ENCODE measurements around the gene TLX3. TPM values are rescaled to one million over a fixed set of nuclear protein-coding genes. Genes with fewer than 3 reads are reported as not detected.
"Not testable (repeated sequence)": the region's sequence is repeated elsewhere in the genome, so short reads cannot be mapped to it uniquely, and the experiment has no call there.

Gene TLX3
- polyA plus RNA-seq, 4 donors: 0.04 TPM; not detected in 3

DNA sequence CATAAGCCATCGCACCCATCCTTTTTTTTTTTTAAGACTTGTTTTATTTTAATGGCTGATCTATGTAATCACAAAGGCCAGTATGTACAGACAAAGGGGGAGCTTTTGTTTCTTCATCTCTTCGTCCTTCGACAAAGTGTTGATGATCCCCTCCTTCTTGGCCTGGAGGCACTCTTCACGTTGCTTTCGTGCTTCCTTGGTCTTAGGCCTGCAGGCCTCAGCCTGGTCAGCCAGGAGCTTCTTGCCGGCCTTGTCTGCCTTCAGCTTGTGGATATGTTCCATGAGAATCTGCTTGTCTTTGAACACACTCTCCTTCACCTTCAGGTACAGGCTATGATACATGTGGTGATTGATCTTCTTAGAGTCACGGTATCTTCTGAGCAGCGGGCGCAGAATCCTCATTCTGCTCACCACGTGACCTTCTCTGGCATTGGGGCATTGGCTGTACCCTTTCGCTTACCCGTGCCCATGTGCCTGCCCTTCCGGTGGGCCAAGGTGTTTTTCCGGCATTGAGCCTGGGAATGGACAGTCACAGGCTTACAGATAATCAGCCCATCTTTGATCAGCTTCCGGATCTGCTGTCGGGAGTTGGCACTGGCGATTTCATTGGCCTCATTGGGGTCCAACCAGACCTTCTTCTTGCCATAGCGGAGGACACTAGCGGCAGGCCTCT lies 36.0 kb downstream of the TLX3 start:
- Histone ChIP-seq H3K27me3 (ENCODE audit: control insufficient read depth in 3 of 3, insufficient read depth in 3 of 3, low read length in 3 of 3) (no peaks in the 10 kb centered on the region), H3K4me3 (ENCODE audit: low read depth in 1 of 3, low read length in 3 of 3) (no peak overlapping the region), H3K4me1 (ENCODE audit: control insufficient read depth in 3 of 3, insufficient read depth in 2 of 3, low read depth in 1 of 3, low read length in 2 of 3) (no peaks in the 10 kb centered on the region), H3K9me3 (ENCODE audit: control insufficient read depth in 2 of 2, insufficient read depth in 1 of 2, low read depth in 1 of 2, low read length in 1 of 2) (no peaks in the 10 kb centered on the region), H3K36me3 (ENCODE audit: control insufficient read depth in 3 of 3, insufficient read depth in 2 of 3, low read depth in 1 of 3, low read length in 3 of 3) (no peaks in the 10 kb centered on the region), H3K27ac (ENCODE audit: low read depth in 1 of 3, low read length in 2 of 3) (no peak overlapping the region)
- no peak for DNase-seq
- no peak for FAIRE-seq
- 92 to 95% (median 94%) methylated on average over 19 of the region's 19 CpGs for WGBS, 3 donors

- FAIRE-seq (no peak), DNase-seq (no peak)
- H3K36me3 ChIP-seq (ENCODE audit: control insufficient read depth in 3 of 3, insufficient read depth in 2 of 3, low read depth in 1 of 3, low read length in 3 of 3): no peaks in the 10 kb centered on the region
- WGBS, 3 donors: 83 to 84% (median 83%) methylated on average over 7 of the region's 7 CpGs
- no peak overlapping the region for H3K4me3 ChIP-seq (ENCODE audit: low read depth in 1 of 3, low read length in 3 of 3)
- H3K27me3 ChIP-seq (ENCODE audit: control insufficient read depth in 3 of 3, insufficient read depth in 3 of 3, low read length in 3 of 3): no peaks in the 10 kb centered on the region
- H3K9me3 ChIP-seq (ENCODE audit: control insufficient read depth in 2 of 2, insufficient read depth in 1 of 2, low read depth in 1 of 2, low read length in 1 of 2): no peaks in the 10 kb centered on the region
- no peaks in the 10 kb centered on the region for H3K4me1 ChIP-seq (ENCODE audit: control insufficient read depth in 3 of 3, insufficient read depth in 2 of 3, low read depth in 1 of 3, low read length in 2 of 3)
- no peak overlapping the region for H3K27ac ChIP-seq (ENCODE audit: low read depth in 1 of 3, low read length in 2 of 3)
These were observed 42.6 kb downstream of the TLX3 start for GRCh38 chr5:171351536-171352073.

- no peak for FAIRE-seq
- no peak overlapping the region for H3K4me3 ChIP-seq (ENCODE audit: low read depth in 1 of 3, low read length in 3 of 3)
These were observed 46.3 kb downstream of the TLX3 start for GRCh38 chr5:171355302-171355724.

DNA sequence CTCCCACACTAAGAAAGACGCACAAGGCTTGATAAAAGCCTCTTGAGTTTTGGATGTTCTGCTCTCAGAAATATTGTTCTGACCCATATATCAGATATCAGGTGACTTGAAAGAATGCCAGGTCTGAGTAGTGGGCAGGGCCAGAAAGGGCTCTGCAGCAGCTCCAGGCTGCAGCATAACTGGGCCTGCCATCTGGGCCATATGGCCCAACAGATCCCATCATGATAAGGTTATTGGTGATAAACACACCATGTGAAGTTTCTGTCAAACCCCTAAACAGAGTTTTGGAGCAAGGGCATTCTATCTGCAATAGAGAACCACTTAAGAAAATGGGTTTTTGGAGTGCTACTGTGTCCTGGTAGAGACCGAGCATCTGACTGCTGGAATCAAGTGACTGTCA lies 48.8 kb downstream of the TLX3 start:
- Histone ChIP-seq H3K36me3 (ENCODE audit: control insufficient read depth in 3 of 3, insufficient read depth in 2 of 3, low read depth in 1 of 3, low read length in 3 of 3) (no peaks in the 10 kb centered on the region), H3K4me3 (ENCODE audit: low read depth in 1 of 3, low read length in 3 of 3) (no peak overlapping the region), H3K9me3 (ENCODE audit: control insufficient read depth in 2 of 2, insufficient read depth in 1 of 2, low read depth in 1 of 2, low read length in 1 of 2) (no peaks in the 10 kb centered on the region), H3K27ac (ENCODE audit: low read depth in 1 of 3, low read length in 2 of 3) (no peak overlapping the region), H3K27me3 (ENCODE audit: control insufficient read depth in 3 of 3, insufficient read depth in 3 of 3, low read length in 3 of 3) (no peaks in the 10 kb centered on the region), H3K4me1 (ENCODE audit: control insufficient read depth in 3 of 3, insufficient read depth in 2 of 3, low read depth in 1 of 3, low read length in 2 of 3) (no peaks in the 10 kb centered on the region)
- FAIRE-seq: no peak
- 95 to 98% (median 97%) methylated on average over 2 of the region's 2 CpGs for WGBS, 3 donors
- no peak for DNase-seq

More at GRCh38 chr5:171355302-171355724, 46.3 kb downstream of the TLX3 start:
- Histone ChIP-seq H3K4me1 (ENCODE audit: control insufficient read depth in 3 of 3, insufficient read depth in 2 of 3, low read depth in 1 of 3, low read length in 2 of 3) (no peaks in the 10 kb centered on the region), H3K9me3 (ENCODE audit: control insufficient read depth in 2 of 2, insufficient read depth in 1 of 2, low read depth in 1 of 2, low read length in 1 of 2) (no peaks in the 10 kb centered on the region), H3K27ac (ENCODE audit: low read depth in 1 of 3, low read length in 2 of 3) (no peak overlapping the region), H3K27me3 (ENCODE audit: control insufficient read depth in 3 of 3, insufficient read depth in 3 of 3, low read length in 3 of 3) (no peaks in the 10 kb centered on the region), H3K36me3 (ENCODE audit: control insufficient read depth in 3 of 3, insufficient read depth in 2 of 3, low read depth in 1 of 3, low read length in 3 of 3) (no peaks in the 10 kb centered on the region)
- WGBS, 3 donors: 64 to 83% (median 78%) methylated on average over 5 of the region's 5 CpGs
- no peak for DNase-seq

DNA sequence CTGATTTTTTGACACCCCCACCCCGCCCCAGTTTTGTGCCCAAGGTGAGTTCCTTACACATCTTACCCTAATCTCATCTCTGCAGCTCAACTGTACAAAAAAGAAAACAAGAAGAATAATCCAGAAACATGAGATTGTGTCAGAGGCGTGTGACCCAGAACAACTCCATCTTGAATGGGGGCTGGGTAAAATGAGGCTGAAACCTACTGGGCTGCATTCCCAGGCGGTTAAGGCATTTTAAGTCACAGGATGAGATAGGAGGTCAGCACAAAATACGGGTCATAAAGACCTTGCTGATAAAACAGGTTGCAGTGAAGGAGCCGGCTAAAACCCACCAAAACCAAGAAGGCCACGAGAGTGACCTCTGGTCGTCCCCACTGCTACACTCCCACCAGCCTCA lies 52.1 kb downstream of the TLX3 start:
- WGBS, 3 donors: 67 to 74% (median 69%) methylated on average over 7 of the region's 7 CpGs
- H3K36me3 ChIP-seq (ENCODE audit: control insufficient read depth in 3 of 3, insufficient read depth in 2 of 3, low read depth in 1 of 3, low read length in 3 of 3); H3K27me3 ChIP-seq (ENCODE audit: control insufficient read depth in 3 of 3, insufficient read depth in 3 of 3, low read length in 3 of 3); DNase-seq; FAIRE-seq; H3K9me3 ChIP-seq (ENCODE audit: control insufficient read depth in 2 of 2, insufficient read depth in 1 of 2, low read depth in 1 of 2, low read length in 1 of 2); H3K4me3 ChIP-seq (ENCODE audit: low read depth in 1 of 3, low read length in 3 of 3); H3K4me1 ChIP-seq (ENCODE audit: control insufficient read depth in 3 of 3, insufficient read depth in 2 of 3, low read depth in 1 of 3, low read length in 2 of 3); H3K27ac ChIP-seq (ENCODE audit: low read depth in 1 of 3, low read length in 2 of 3): not testable (repeated sequence)

Other genes with a start within 250 kb of the TLX3 start
- 1,000 to 10,000 TPM; 1,717 to 3,094 (median 2,104) TPM for gene NPM1, start 78.6 kb downstream of the TLX3 start, polyA plus RNA-seq
- 1 to 10 TPM in 1 of 4 donors, under 1 TPM in 3; 0.25 to 2.0 (median 0.61) TPM for gene FGF18, start 110.4 kb downstream of the TLX3 start, polyA plus RNA-seq